Tibial artery (tissue), 4 donors: ENCODE results near the gene C11orf65.
A peak's percentile ranks its signal among the peaks of the same experiment; 100 is the strongest.
"Not testable (repeated sequence)": the region's sequence is repeated elsewhere in the genome, so short reads cannot be mapped to it uniquely, and the experiment has no call there.

Source experiments
- DNase-seq, 2 donors: peaks; one replicate each; pipeline ENCODE4 v3.0.0-alpha.2; 2019
- H3K27ac ChIP-seq, 2 donors: fragments of 200-600 bp; sonication (generic) in 1 of 2; 1 replicate in 1 of 2; 2 replicates in 1 of 2; pipeline ENCODE4 v1.5.1; 2018 to 2019; ENCODE audit warnings: mild to moderate bottlenecking in 1 of 2
- H3K27me3 ChIP-seq, 2 donors: fragments of 200-600 bp; sonication (generic) in 1 of 2; one replicate each; pipeline versions ENCODE4 v1.5.1 to v1.6.0; 2016 to 2019
- H3K36me3 ChIP-seq, 3 donors: fragments of 200-600 bp; sonication (generic) in 2 of 3; one replicate each; pipeline ENCODE4 v1.5.1; 2016 to 2019; ENCODE audit warnings: mild to moderate bottlenecking in 2 of 3
- H3K4me1 ChIP-seq, 4 donors: fragments of 200-600 bp; sonication (generic) in 2 of 4; 1 replicate in 3 of 4; 2 replicates in 1 of 4; pipeline ENCODE4 v1.5.1; 2016 to 2019
- H3K4me3 ChIP-seq, 2 donors: fragments of 200-600 bp; sonication (generic) in 1 of 2; 1 replicate in 1 of 2; 2 replicates in 1 of 2; pipeline ENCODE4 v1.5.1; 2018 to 2019; ENCODE audit warnings: mild to moderate bottlenecking in 2 of 2
- H3K9me3 ChIP-seq, 3 donors: fragments of 200-600 bp; sonication (generic) in 1 of 3; one replicate each; pipeline ENCODE4 v1.5.1; 2016 to 2019
- CTCF ChIP-seq, 2 experiments: fragments of 200-600 bp in 1 of 2; fragments of 450-650 bp in 1 of 2; IDR thresholded peaks; one replicate each; pipeline ENCODE4 v1.5.1; 2017 to 2019; ENCODE audit warnings: antibody characterized with exemption in 2 of 2, mild to moderate bottlenecking in 1 of 2, moderate library complexity in 1 of 2
- intact Hi-C: fragments of 100-400 bp; cut with DNase I; formaldehyde crosslinking; loops from one replicate; pipeline ENCODE4 v1.15.0; 2023; ENCODE audit warnings: low total_unique reads

C11orf65 gene

GRCh38 chr11:108468478-108468864 lies 1.1 kb upstream of the C11orf65 start:
- peaks cover 3 to 6% (median 5%) of the 10 kb centered on the region in 3 donors for H3K36me3 ChIP-seq
- no peak overlapping the region for H3K27ac ChIP-seq
- intact Hi-C loops: loop anchor here (10.0 kb wide), 2 partner anchors 196 to 1014 kb away; partner anchors contain the start of genes CWF19L2 and DDX10
- H3K27me3 ChIP-seq: no peaks in the 10 kb centered on the region
- no peak overlapping the region for H3K4me3 ChIP-seq
- no peak for TF ChIP-seq CTCF (IDR thresholded peaks at IDR 0.05)
- no peak for DNase-seq
- H3K9me3 ChIP-seq: no peaks in the 10 kb centered on the region
- H3K4me1 ChIP-seq: peaks cover 0 to 7% (median 2%) of the 10 kb centered on the region in 4 donors

- peak overlapping the region; percentile 93 to 94 for H3K27ac ChIP-seq
- H3K4me1 ChIP-seq: peaks cover 0 to 7% (median 2%) of the 10 kb centered on the region in 4 donors
- intact Hi-C loops: loop anchor here (2.0 to 10.0 kb wide), 3 partner anchors 32 to 1012 kb away; partner anchors contain the start of genes CWF19L2, DDX10 and POGLUT3
- TF ChIP-seq CTCF (IDR thresholded peaks at IDR 0.05): no peak
- no peaks in the 10 kb centered on the region for H3K9me3 ChIP-seq
- peak overlapping the region; percentile 59 to 65 for H3K4me3 ChIP-seq
- no peaks in the 10 kb centered on the region for H3K36me3 ChIP-seq
- H3K27me3 ChIP-seq: no peaks in the 10 kb centered on the region
- DNase-seq: no peak
These were observed 924 bp downstream of the C11orf65 start for GRCh38 chr11:108466405-108466804.

- no peak for TF ChIP-seq CTCF (IDR thresholded peaks at IDR 0.05)
- no peaks in the 10 kb centered on the region for H3K27me3 ChIP-seq
- intact Hi-C loops: no loop called here
- no peak overlapping the region for H3K27ac ChIP-seq
- no peak overlapping the region for H3K4me3 ChIP-seq
- no peaks in the 10 kb centered on the region for H3K36me3 ChIP-seq
- no peaks in the 10 kb centered on the region for H3K4me1 ChIP-seq
- peaks cover 0 to 10% (median 8%) of the 10 kb centered on the region in 3 donors for H3K9me3 ChIP-seq
- DNase-seq: no peak
These were observed 14.0 kb downstream of the C11orf65 start for GRCh38 chr11:108453207-108453835.

- DNase-seq, H3K36me3 ChIP-seq, H3K27ac ChIP-seq, H3K4me1 ChIP-seq, intact Hi-C loops, H3K27me3 ChIP-seq, H3K9me3 ChIP-seq, H3K4me3 ChIP-seq: not testable (repeated sequence)
These were observed 25.9 kb downstream of the C11orf65 start for GRCh38 chr11:108441445-108441844.

GRCh38 chr11:108436594-108436993 lies 30.7 kb downstream of the C11orf65 start:
- H3K27me3 ChIP-seq: no peaks in the 10 kb centered on the region
- intact Hi-C loops: no loop called here
- no peaks in the 10 kb centered on the region for H3K4me1 ChIP-seq
- TF ChIP-seq CTCF (IDR thresholded peaks at IDR 0.05): no peak
- H3K36me3 ChIP-seq: no peaks in the 10 kb centered on the region
- no peak for DNase-seq
- peaks cover 0 to 7% (median 0%) of the 10 kb centered on the region in 3 donors for H3K9me3 ChIP-seq
- H3K4me3 ChIP-seq: no peak overlapping the region
- no peak overlapping the region for H3K27ac ChIP-seq

- intact Hi-C loops: no loop called here
- no peak for DNase-seq
- TF ChIP-seq CTCF (IDR thresholded peaks at IDR 0.05): no peak
- Histone ChIP-seq H3K4me1 (no peaks in the 10 kb centered on the region), H3K36me3 (no peaks in the 10 kb centered on the region), H3K9me3 (peaks cover 0 to 7% (median 0%) of the 10 kb centered on the region in 3 donors), H3K4me3 (no peak overlapping the region), H3K27me3 (no peaks in the 10 kb centered on the region), H3K27ac (no peak overlapping the region)
These were observed 32.3 kb downstream of the C11orf65 start for GRCh38 chr11:108435066-108435465.
